ENCODE results near the gene MIXL1. TPM values are rescaled to one million over a fixed set of nuclear protein-coding genes. Genes with fewer than 3 reads are reported as not detected.
A peak's percentile ranks its signal among the peaks of the same experiment; 100 is the strongest.

MIXL1 gene
- total and polyA plus RNA-seq, 2 of the 13 experiments (the other 11 are each of a cell fraction or from before 2014, with no cell fraction given): 7.6 to 18.5 TPM

DNA sequence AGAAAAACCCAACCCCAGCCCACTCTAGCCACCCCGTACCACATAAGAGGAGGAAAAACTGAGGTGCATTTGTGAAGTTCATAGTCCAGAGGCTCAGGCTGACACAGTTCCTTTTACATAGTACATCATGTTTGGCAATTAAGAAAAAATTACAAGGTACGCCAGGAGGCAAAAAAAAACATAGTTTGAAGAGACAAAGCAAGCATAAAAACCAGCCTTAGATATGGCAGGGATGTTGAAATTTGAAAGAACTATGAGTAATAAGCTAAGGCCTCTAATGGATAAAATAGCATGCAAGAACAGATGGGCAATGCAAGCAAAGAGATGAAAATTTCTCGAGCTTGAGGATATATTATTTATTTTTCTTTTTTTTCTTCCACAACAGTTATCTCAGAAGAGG is 31.9 kb downstream of the MIXL1 start (continued):
- TF ChIP-seq, protein P1, sequence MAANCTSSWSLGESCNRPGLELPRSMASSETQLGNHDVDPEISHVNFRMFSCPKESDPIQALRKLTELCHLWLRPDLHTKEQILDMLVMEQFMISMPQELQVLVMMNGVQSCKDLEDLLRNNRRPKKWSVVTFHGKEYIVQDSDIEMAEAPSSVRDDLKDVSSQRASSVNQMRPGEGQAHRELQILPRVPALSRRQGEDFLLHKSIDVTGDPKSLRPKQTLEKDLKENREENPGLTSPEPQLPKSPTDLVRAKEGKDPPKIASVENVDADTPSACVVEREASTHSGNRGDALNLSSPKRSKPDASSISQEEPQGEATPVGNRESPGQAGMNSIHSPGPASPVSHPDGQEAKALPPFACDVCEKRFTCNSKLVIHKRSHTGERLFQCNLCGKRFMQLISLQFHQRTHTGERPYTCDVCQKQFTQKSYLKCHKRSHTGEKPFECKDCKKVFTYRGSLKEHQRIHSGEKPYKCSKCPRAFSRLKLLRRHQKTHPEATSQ (CRISPR knock-in tag; IDR thresholded peaks at IDR 0.05; ENCODE audit: borderline replicate concordance): no peak
- TF ChIP-seq YEATS2 (CRISPR knock-in tag; IDR thresholded peaks at IDR 0.05; ENCODE audit: borderline replicate concordance): no peak
- no peak for TF ChIP-seq ZFYVE20 (CRISPR knock-in tag; IDR thresholded peaks at IDR 0.05; ENCODE audit: borderline replicate concordance, low read depth)
- no peak for TF ChIP-seq MAZ (IDR thresholded peaks at IDR 0.05; ENCODE audit: borderline replicate concordance, low read depth, low read length)
- no peak for TF ChIP-seq MAZ (CRISPR knock-in tag; IDR thresholded peaks at IDR 0.05; ENCODE audit: low read depth)
- TF ChIP-seq CHD4 (IDR thresholded peaks at IDR 0.05; ENCODE audit: borderline replicate concordance, low read length): no peak

DNA sequence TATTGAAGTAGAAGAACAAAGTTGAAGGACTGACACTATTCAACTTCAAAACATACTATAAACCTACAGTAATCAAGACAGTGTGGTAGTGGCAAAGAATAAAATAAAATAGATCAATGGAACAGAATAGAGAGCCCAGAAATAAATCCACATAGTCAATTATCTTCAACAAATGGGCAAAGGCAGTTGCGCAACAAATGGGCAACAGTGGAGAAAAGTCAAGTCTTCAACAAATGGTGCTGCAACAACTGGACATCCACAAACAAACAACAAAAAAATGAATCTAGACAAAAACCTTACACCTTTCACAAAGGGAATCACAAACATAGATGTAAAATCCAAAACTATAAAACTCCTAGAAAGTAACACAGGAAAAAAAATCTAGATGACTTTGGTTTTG is 38.4 kb downstream of the MIXL1 start:
- no peaks in the 10 kb centered on the region for H3K79me2 ChIP-seq (ENCODE audit: insufficient read depth, low read length)
- ATAC-seq (no peak), DNase-seq (ENCODE audit: low spot score) (no peak), FAIRE-seq (no peak)
- TF ChIP-seq CEBPG (CRISPR knock-in tag; IDR thresholded peaks at IDR 0.05) (0 out of 2 replicates have a peak, but pooled peaks have one; percentile 30), HNF4G (IDR thresholded peaks at IDR 0.05; ENCODE audit: borderline replicate concordance, low read depth, low read length) (no peak), HNF4G (CRISPR knock-in tag; IDR thresholded peaks at IDR 0.05; ENCODE audit: borderline replicate concordance, low read depth) (no peak), CEBPB (IDR thresholded peaks at IDR 0.05; ENCODE audit: borderline replicate concordance, low read depth, low read length) (peak; percentile 85)
- no peaks in the 10 kb centered on the region for H4K20me1 ChIP-seq (ENCODE audit: insufficient read depth, low read length)
- CTCF ChIA-PET (ENCODE audit: low intra/inter-chr PET ratio, low total read pairs): no interaction called here
- 100% methylated on average over 1 of the region's 1 CpG for WGBS (ENCODE audit: low lambda C conversion rate)
- no peaks in the 10 kb centered on the region for H3K4me1 ChIP-seq (ENCODE audit: insufficient read depth, low read length)
- no peak overlapping the region for H3K27ac ChIP-seq (ENCODE audit: extremely low read length, insufficient read depth, low read length)
- intact Hi-C loops (cut with micrococcal nuclease; ENCODE audit: unreplicated experiment) (no loop called here), in situ Hi-C loops (cut with HindIII; ENCODE audit: extremely low pct_ligation_motif_present, low pct_unique_long_range_greater_than_20kb) (no loop called here)
- no TSS peak for BruUV-seq (replicated peaks)
- H3K4me2 ChIP-seq (ENCODE audit: low read depth, low read length): no peak overlapping the region
- H2AFZ ChIP-seq (ENCODE audit: low read length): no peak overlapping the region
- no peak overlapping the region for H3K9ac ChIP-seq (ENCODE audit: insufficient read depth, low read depth, low read length)
- H3K36me3 ChIP-seq (replicated peaks in 1 of 2; ENCODE audit: control insufficient read depth in 1 of 2, insufficient read depth in 2 of 2, low read length in 2 of 2): peaks cover 0 to 12% of the 10 kb centered on the region in 2 experiments; a peak in 1 of 5 replicates
- no peaks in the 10 kb centered on the region for H3K27me3 ChIP-seq (ENCODE audit: control insufficient read depth in 1 of 2, insufficient read depth in 2 of 2, low read length in 2 of 2)
- no peak overlapping the region for H3K4me3 ChIP-seq (replicated peaks in 1 of 3; ENCODE audit: insufficient read depth in 1 of 3, low read depth in 2 of 3, low read length in 3 of 3)
- POLR2A ChIA-PET: no interaction called here
- H3K9me3 ChIP-seq (ENCODE audit: low read length): peaks cover 17% of the 10 kb centered on the region
